ENCODE measurements around the gene CDC42BPA.

CDC42BPA gene

DNA sequence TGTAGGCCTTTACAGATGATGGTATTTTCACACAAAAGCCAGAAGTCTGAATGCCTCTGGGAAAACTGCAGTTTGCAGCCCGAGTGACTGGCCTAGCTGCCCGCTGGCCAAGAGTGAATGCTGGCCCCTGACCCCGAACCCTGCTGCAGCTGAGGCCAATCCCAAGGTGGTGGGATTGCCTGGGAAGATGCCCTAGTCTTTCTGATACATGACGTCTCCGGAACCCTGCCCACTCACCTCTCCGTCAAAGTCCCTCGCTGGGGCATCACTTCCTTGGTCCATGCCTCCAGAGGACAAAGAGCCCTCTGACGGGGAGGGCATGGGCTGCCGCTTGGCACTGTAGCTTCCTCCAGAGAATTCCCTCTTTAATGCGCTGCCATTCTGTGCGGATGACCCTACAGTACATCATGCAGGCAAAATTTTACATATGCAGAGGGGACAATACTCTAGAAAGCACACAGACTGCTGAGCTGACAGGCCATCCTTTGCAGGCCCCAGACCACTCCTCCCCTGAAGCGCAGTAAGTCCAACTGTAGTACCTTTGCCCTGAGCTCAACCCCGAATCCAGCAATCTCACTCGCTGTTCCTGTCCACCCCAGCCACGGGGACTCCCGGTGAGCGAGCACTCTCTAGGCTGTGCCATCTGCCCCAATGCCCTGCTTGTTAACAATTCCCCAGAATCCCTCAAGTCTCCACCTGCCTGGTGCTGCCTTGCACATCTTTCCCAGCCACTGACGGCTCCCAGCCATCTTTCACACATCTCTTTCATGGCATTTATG is 323.5 kb downstream of the CDC42BPA start:
- Histone ChIP-seq H3K4me3 (ENCODE audit: extremely low read depth, insufficient read depth, low read length, poor library complexity, severe bottlenecking) (no peak overlapping the region), H3K4me1 (ENCODE audit: control insufficient read depth, insufficient read depth, low read length, poor library complexity, severe bottlenecking) (no peaks in the 10 kb centered on the region), H3K27ac (ENCODE audit: low read depth, low read length, severe bottlenecking) (no peak overlapping the region), H3K9me3 (ENCODE audit: control insufficient read depth, low read length) (no peaks in the 10 kb centered on the region), H3K36me3 (ENCODE audit: control insufficient read depth, insufficient read depth, low read length) (peaks cover 32% of the 10 kb centered on the region)
- WGBS, 2 experiments (ENCODE audit: insufficient coverage in 2 of 2) = 93 to 94% methylated on average over 17 of the region's 18 CpGs

DNA sequence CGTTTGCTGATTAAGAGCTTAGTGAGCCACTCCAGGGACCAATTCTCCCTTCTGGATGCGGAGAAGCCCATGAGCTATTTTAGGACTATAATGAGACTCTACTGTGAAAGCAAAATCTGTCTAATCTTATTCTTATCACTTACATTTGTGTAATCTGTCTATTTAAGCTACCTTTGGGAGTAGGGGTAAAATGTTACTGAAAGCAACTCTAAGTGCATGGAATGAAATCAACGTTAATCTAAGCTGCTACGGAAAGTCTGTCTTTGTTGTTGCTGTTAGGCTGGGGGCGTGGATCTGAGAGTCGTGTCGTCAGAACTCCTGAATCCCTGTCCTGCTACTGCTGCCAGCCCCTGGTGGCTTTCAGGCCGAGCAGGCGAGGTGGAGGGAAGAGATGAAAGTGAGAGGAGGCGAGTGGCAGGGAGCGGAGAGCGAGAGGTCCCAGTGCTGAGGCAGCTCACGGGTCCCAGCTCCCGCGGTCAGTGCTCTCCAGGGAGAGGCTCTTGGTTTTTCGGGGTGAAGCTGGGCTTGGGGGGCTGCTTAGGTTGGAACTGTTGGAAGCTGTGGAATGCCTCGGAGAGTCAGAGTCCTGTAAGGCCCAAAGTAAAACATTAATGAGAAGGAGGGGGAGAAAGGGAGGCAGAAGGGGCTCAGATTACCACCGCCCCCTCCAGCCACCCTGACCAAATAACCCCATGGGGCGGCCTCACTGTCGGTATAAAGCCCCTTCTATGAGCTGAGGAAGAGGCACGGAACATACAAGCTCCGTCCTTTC is 324.3 kb downstream of the CDC42BPA start:
- 87 to 89% methylated on average over 13 to 19 of the region's 22 CpGs for WGBS, 2 experiments (ENCODE audit: insufficient coverage in 2 of 2)
- Histone ChIP-seq H3K27ac (ENCODE audit: low read depth, low read length, severe bottlenecking) (peak overlapping the region; percentile 2), H3K9me3 (ENCODE audit: control insufficient read depth, low read length) (no peaks in the 10 kb centered on the region), H3K4me1 (ENCODE audit: control insufficient read depth, insufficient read depth, low read length, poor library complexity, severe bottlenecking) (no peaks in the 10 kb centered on the region), H3K4me3 (ENCODE audit: extremely low read depth, insufficient read depth, low read length, poor library complexity, severe bottlenecking) (no peak overlapping the region), H3K36me3 (ENCODE audit: control insufficient read depth, insufficient read depth, low read length) (peaks cover 33% of the 10 kb centered on the region)

DNA sequence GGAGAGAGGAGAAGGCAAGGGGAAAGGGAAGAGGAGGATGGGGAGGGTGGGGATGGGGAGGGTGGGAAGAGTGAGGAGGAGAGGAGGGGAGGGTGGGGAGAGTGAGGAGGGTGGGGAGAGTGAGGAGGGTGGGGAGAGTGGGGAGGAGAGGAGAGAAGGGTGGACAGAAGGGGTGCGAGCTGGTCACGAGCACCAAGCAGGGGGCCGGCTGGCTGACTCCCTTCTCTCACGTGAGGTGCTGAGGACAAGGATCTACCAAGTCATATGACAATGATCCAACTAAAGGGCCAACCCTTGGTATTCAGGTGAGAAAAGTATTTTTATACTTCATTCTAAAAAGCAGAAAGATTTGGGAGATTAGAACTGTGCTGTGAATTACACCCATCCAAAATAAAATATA is 326.4 kb downstream of the CDC42BPA start:
- Histone ChIP-seq H3K4me3 (ENCODE audit: extremely low read depth, insufficient read depth, low read length, poor library complexity, severe bottlenecking) (no peak overlapping the region), H3K27ac (ENCODE audit: low read depth, low read length, severe bottlenecking) (no peak overlapping the region), H3K36me3 (ENCODE audit: control insufficient read depth, insufficient read depth, low read length) (peaks cover 44% of the 10 kb centered on the region), H3K4me1 (ENCODE audit: control insufficient read depth, insufficient read depth, low read length, poor library complexity, severe bottlenecking) (no peaks in the 10 kb centered on the region), H3K9me3 (ENCODE audit: control insufficient read depth, low read length) (no peaks in the 10 kb centered on the region)
- 94% methylated on average over 3 of the region's 4 CpGs; no CpG with 5 or more reads in 1 of the 2 experiments for WGBS, 2 experiments (ENCODE audit: insufficient coverage in 2 of 2)

- WGBS, 2 experiments (ENCODE audit: insufficient coverage in 2 of 2) = 95 to 97% methylated on average over 7 to 8 of the region's 10 CpGs
- no peak overlapping the region for H3K27ac ChIP-seq (ENCODE audit: low read depth, low read length, severe bottlenecking)
- H3K36me3 ChIP-seq (ENCODE audit: control insufficient read depth, insufficient read depth, low read length) = peaks cover 50% of the 10 kb centered on the region
- no peaks in the 10 kb centered on the region for H3K9me3 ChIP-seq (ENCODE audit: control insufficient read depth, low read length)
- no peaks in the 10 kb centered on the region for H3K4me1 ChIP-seq (ENCODE audit: control insufficient read depth, insufficient read depth, low read length, poor library complexity, severe bottlenecking)
- no peak overlapping the region for H3K4me3 ChIP-seq (ENCODE audit: extremely low read depth, insufficient read depth, low read length, poor library complexity, severe bottlenecking)
These were observed 328.1 kb downstream of the CDC42BPA start for GRCh38 chr1:226990133-226990716.

GRCh38 chr1:226989085-226989920 is 329.0 kb downstream of the CDC42BPA start:
- H3K36me3 ChIP-seq (ENCODE audit: control insufficient read depth, insufficient read depth, low read length) = peaks cover 43% of the 10 kb centered on the region
- H3K9me3 ChIP-seq (ENCODE audit: control insufficient read depth, low read length) = no peaks in the 10 kb centered on the region
- H3K4me1 ChIP-seq (ENCODE audit: control insufficient read depth, insufficient read depth, low read length, poor library complexity, severe bottlenecking) = no peaks in the 10 kb centered on the region
- no peak overlapping the region for H3K27ac ChIP-seq (ENCODE audit: low read depth, low read length, severe bottlenecking)
- H3K4me3 ChIP-seq (ENCODE audit: extremely low read depth, insufficient read depth, low read length, poor library complexity, severe bottlenecking) = no peak overlapping the region
- 94 to 96% methylated on average over 5 to 7 of the region's 12 CpGs for WGBS, 2 experiments (ENCODE audit: insufficient coverage in 2 of 2)

- WGBS, 2 experiments (ENCODE audit: insufficient coverage in 2 of 2) = 80 to 83% methylated on average over 1 to 2 of the region's 3 CpGs
- Histone ChIP-seq H3K36me3 (ENCODE audit: control insufficient read depth, insufficient read depth, low read length) (peaks cover 34% of the 10 kb centered on the region), H3K9me3 (ENCODE audit: control insufficient read depth, low read length) (no peaks in the 10 kb centered on the region), H3K27ac (ENCODE audit: low read depth, low read length, severe bottlenecking) (peak overlapping the region; percentile 59), H3K4me3 (ENCODE audit: extremely low read depth, insufficient read depth, low read length, poor library complexity, severe bottlenecking) (no peak overlapping the region), H3K4me1 (ENCODE audit: control insufficient read depth, insufficient read depth, low read length, poor library complexity, severe bottlenecking) (no peaks in the 10 kb centered on the region)
These were observed 330.0 kb downstream of the CDC42BPA start for GRCh38 chr1:226988334-226988666.

GRCh38 chr1:226987623-226988333 is 330.5 kb downstream of the CDC42BPA start:
- Histone ChIP-seq H3K4me1 (ENCODE audit: control insufficient read depth, insufficient read depth, low read length, poor library complexity, severe bottlenecking) (no peaks in the 10 kb centered on the region), H3K9me3 (ENCODE audit: control insufficient read depth, low read length) (no peaks in the 10 kb centered on the region), H3K27ac (ENCODE audit: low read depth, low read length, severe bottlenecking) (peak overlapping the region; percentile 59), H3K36me3 (ENCODE audit: control insufficient read depth, insufficient read depth, low read length) (peaks cover 29% of the 10 kb centered on the region), H3K4me3 (ENCODE audit: extremely low read depth, insufficient read depth, low read length, poor library complexity, severe bottlenecking) (no peak overlapping the region)
- WGBS, 2 experiments (ENCODE audit: insufficient coverage in 2 of 2) = 92 to 94% methylated on average over 14 to 16 of the region's 16 CpGs

GRCh38 chr1:226987179-226987536 is 331.1 kb downstream of the CDC42BPA start:
- 92 to 93% methylated on average over 6 to 7 of the region's 8 CpGs for WGBS, 2 experiments (ENCODE audit: insufficient coverage in 2 of 2)
- no peaks in the 10 kb centered on the region for H3K9me3 ChIP-seq (ENCODE audit: control insufficient read depth, low read length)
- H3K36me3 ChIP-seq (ENCODE audit: control insufficient read depth, insufficient read depth, low read length) = peaks cover 29% of the 10 kb centered on the region
- H3K4me3 ChIP-seq (ENCODE audit: extremely low read depth, insufficient read depth, low read length, poor library complexity, severe bottlenecking) = no peak overlapping the region
- H3K4me1 ChIP-seq (ENCODE audit: control insufficient read depth, insufficient read depth, low read length, poor library complexity, severe bottlenecking) = no peaks in the 10 kb centered on the region
- H3K27ac ChIP-seq (ENCODE audit: low read depth, low read length, severe bottlenecking) = no peak overlapping the region

DNA sequence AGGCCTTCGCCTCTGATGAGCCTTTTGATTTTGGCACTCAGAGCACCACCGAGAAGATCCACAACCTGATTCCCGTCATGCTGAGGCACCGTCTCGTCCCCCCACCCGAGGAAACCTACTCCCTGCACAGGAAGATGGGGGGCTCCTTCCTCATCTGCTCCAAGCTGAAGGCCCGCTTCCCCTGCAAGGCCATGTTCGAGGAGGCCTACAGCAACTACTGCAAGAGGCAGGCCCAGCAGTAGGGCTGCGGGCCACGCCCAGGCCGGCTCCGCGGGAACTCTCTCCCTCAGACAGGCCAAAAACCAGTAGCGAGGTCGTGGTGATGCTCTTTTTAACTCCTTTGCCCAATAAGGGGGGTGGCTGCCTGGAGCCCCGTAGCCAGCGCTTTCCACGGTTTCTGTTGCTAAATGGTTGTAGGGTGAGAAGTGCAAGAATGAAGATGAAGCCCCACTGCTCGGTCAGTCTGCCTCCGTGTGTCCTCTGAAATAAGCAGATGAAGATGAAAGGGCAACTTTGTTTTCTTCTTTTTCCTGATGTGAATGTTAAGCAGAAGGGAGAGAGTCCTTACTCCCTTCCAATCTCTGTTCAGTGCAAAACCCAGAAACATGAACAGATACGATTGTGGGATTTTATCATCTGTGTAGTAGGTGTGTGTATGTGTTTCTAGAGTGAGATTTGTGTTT is 331.7 kb downstream of the CDC42BPA start:
- peaks cover 29% of the 10 kb centered on the region for H3K36me3 ChIP-seq (ENCODE audit: control insufficient read depth, insufficient read depth, low read length)
- H3K9me3 ChIP-seq (ENCODE audit: control insufficient read depth, low read length) = no peaks in the 10 kb centered on the region
- no peaks in the 10 kb centered on the region for H3K4me1 ChIP-seq (ENCODE audit: control insufficient read depth, insufficient read depth, low read length, poor library complexity, severe bottlenecking)
- WGBS, 2 experiments (ENCODE audit: insufficient coverage in 2 of 2) = 95 to 96% methylated on average over 17 to 18 of the region's 21 CpGs
- no peak overlapping the region for H3K4me3 ChIP-seq (ENCODE audit: extremely low read depth, insufficient read depth, low read length, poor library complexity, severe bottlenecking)
- no peak overlapping the region for H3K27ac ChIP-seq (ENCODE audit: low read depth, low read length, severe bottlenecking)

All from mesodermal cell (in vitro differentiated cells).